Measurements from ENCODE around the gene ZFP36L1.

- TF ChIP-seq TAF1 (IDR thresholded peaks at IDR 0.05; ENCODE audit: borderline replicate concordance, low read depth, low read length) (no peak), POLR2AphosphoS5 (IDR thresholded peaks at IDR 0.05; ENCODE audit: low read depth, low read length) (no peak)
Observed at GRCh38 chr14:68809524-68809923, 16.7 kb upstream of the ZFP36L1 start.

Measured in GM12892 (cell line).